ENCODE data around the gene SAFB. TPM values are rescaled to one million over a fixed set of nuclear protein-coding genes. Genes with fewer than 3 reads are reported as not detected.

Gene SAFB
- total RNA-seq, 4 donors from 2014 or later = 65.5 to 135 (median 86.4) TPM

DNA sequence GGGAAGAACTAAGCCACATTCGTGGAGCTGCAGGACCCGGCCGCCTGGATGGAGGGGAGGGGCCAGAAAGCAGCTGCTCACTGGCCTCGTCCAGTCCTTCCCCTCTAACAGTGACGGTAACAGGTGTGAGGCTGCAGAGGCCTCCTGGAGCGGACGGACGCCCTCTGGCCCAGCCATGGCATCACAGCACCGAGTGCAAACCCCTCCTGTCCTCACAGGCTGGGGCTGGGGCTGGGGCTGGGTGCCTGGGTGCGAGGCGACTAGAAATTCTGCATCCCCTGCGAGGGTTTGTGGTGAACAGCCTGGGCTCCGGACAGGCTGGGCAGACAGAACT lies 53.9 kb downstream of the SAFB start:
- no peak for TF ChIP-seq CTCF (IDR thresholded peaks at IDR 0.05; ENCODE audit: low read depth)

GRCh38 chr19:5677136-5677535 lies 54.3 kb downstream of the SAFB start:
- TF ChIP-seq CTCF (IDR thresholded peaks at IDR 0.05; ENCODE audit: low read depth) = no peak

GRCh38 chr19:5677580-5677979 lies 54.7 kb downstream of the SAFB start:
- TF ChIP-seq CTCF (IDR thresholded peaks at IDR 0.05; ENCODE audit: low read depth) = no peak

- no peak for TF ChIP-seq CTCF (IDR thresholded peaks at IDR 0.05; ENCODE audit: low read depth)
These were observed 55.3 kb downstream of the SAFB start for GRCh38 chr19:5678071-5678718.

GRCh38 chr19:5679289-5680083 lies 56.6 kb downstream of the SAFB start:
- TF ChIP-seq CTCF (IDR thresholded peaks at IDR 0.05; ENCODE audit: low read depth) = no peak

- no peak for TF ChIP-seq CTCF (IDR thresholded peaks at IDR 0.05; ENCODE audit: low read depth)
These were observed 57.2 kb downstream of the SAFB start for GRCh38 chr19:5680084-5680436.

DNA sequence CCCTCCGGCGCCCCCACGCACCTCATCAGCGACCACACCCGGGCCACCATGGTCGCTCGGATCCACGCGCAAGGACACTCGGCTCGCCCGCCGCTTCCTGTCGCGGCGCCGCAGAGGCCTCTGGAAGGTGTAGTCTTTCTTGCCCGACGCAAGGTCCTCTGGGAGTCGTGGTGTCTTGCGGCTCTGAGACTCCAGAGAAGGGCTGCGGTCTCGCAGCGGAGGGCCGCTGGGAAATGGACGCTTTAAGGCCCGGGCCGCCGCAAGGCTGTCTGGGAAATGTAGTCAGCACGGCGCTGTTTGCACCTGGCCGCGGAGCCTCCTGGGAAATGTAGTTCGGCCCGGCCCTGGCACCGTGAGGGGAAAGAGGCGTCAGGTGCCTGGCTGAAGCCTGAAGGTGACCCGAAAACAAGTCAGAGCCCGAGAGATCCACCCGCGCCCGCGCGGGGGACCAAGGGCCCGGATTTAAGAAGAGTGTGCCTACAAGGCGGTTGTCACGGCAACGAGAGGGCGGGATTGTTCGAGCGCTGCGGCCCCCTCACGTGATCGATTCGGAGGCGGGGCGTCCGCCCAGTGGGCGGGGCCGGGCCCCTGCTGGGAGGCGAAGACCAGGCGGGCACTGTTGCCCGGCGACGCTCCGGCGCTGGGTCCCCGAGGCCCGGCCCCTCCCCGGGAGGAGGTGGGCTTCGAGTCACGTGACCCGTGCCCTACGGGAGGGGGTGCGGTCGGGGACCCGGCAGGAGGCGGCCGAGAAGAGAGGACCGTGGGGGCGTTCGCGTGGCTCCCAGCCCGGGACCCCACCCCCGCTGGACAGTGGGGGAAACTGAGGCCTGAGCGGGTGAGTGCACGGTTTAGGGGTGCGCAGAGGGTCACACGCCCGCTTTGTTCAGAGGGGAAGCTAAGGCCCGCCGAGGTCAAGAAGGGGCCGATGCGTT lies 57.8 kb downstream of the SAFB start, which contains the start of the genes HSD11B1L and MICOS13:
HSD11B1L (plus strand) TSS at position 591 of the 932 bp plus-strand sequence. CDS start 3,806 bp downstream, outside the sequence.
MICOS13 (minus strand) TSS at position 80 of the 932 bp plus-strand sequence; CDS start at position 50, 30 bp downstream.
- TF ChIP-seq CTCF (IDR thresholded peaks at IDR 0.05; ENCODE audit: low read depth) = no peak

Data from subcutaneous adipose tissue (tissue), 4 donors.